ENCODE results near the gene RPL41. TPM values are rescaled to one million over a fixed set of nuclear protein-coding genes. Genes with fewer than 3 reads are reported as not detected.

Gene RPL41
- total and polyA plus RNA-seq, 9 of the 15 experiments (the other 6 are each of a cell fraction or from before 2014, with no cell fraction given) = 3,403 to 11,276 (median 5,604) TPM

DNA sequence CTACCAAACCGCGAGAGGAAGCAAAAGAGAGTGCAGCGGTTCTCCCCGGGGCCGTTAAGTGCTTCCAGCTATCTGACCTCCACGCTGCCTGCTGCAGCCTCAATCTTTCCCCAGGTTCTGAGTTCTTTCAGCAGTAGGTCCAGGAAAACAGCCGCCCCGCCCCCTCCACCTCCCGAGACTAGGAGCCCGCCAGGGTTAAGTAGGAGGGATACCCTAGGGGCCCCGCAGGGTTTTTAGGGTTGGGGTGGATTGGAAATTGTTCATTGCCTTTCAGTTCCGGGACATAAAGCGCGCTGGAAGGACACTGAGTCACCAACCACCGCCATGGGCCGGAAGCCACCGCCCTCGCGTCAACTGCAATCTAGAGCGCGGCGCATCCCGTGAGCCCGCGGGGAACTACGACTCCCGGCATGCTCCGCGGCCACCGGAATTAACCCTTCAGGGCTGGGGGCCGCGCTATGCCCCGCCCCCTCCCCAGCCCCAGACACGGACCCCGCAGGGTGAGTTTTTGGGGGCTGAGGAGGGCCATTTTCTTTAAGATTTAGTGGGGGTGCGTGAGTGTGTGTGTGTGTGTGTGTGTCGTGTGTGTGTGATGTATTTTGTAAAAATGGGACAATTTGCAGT, 35.8 kb downstream of the RPL41 start, which contains the start of gene MYL6B (continued):
- TF ChIP-seq ZNF311 (CRISPR knock-in tag; IDR thresholded peaks at IDR 0.05) (no peak), GTF2F1 (IDR thresholded peaks at IDR 0.05; ENCODE audit: low read depth, low read length) (no peak), PCBP2 (IDR thresholded peaks at IDR 0.05; ENCODE audit: low read depth, low read length, poor library complexity, severe bottlenecking) (no peak), ZNF668 (CRISPR knock-in tag; IDR thresholded peaks at IDR 0.05) (no peak), MYBL2 (IDR thresholded peaks at IDR 0.05; ENCODE audit: low read depth) (no peak), MYBL2 (CRISPR knock-in tag; IDR thresholded peaks at IDR 0.05; ENCODE audit: borderline replicate concordance) (no peak), CXXC5 (CRISPR knock-in tag; IDR thresholded peaks at IDR 0.05) (peak; percentile 84), EP400 (IDR thresholded peaks at IDR 0.05) (peak; percentile 89), POU5F1 (IDR thresholded peaks at IDR 0.05; ENCODE audit: borderline replicate concordance, low read depth, low read length, partially characterized antibody) (no peak), NFIX (CRISPR knock-in tag; IDR thresholded peaks at IDR 0.05; ENCODE audit: low read depth) (no peak), MEF2D (tag; conservative IDR thresholded peaks at IDR 0.05; ENCODE audit: low read depth) (no peak), ZNF551 (CRISPR knock-in tag; IDR thresholded peaks at IDR 0.05) (no peak), ZNF766 (CRISPR knock-in tag; conservative IDR thresholded peaks at IDR 0.05) (no peak), CBX1 (IDR thresholded peaks at IDR 0.05; ENCODE audit: low read depth) (no peak), PHF20 (IDR thresholded peaks at IDR 0.05; ENCODE audit: partially characterized antibody) (no peak), FOXK2 (conservative IDR thresholded peaks at IDR 0.05 in 1 of 2, IDR thresholded peaks at IDR 0.05 in 1 of 2; ENCODE audit: low read depth in 2 of 2) (peak; percentile 27 to 60; a peak in 3 of 4 replicates), ZNF384 (IDR thresholded peaks at IDR 0.05; ENCODE audit: low read depth, low read length) (no peak), SAFB (IDR thresholded peaks at IDR 0.05; ENCODE audit: borderline replicate concordance, low read depth, low read length) (no peak), KDM4B (IDR thresholded peaks at IDR 0.05; ENCODE audit: borderline replicate concordance in 2 of 2, low read depth in 1 of 2) (peak in 1 of 2 experiments; percentile 83; a peak in 2 of 4 replicates), ZNF354B (CRISPR knock-in tag; IDR thresholded peaks at IDR 0.05) (no peak), C11orf30 (IDR thresholded peaks at IDR 0.05; ENCODE audit: low read depth) (peak; percentile 37; the same call in 1 of the 2 replicates), TAF9B (IDR thresholded peaks at IDR 0.05; ENCODE audit: partially characterized antibody) (peak; percentile 66), COPS2 (conservative IDR thresholded peaks at IDR 0.05) (no peak), POLR2AphosphoS5 (IDR thresholded peaks at IDR 0.05; ENCODE audit: control insufficient read depth, insufficient read depth, low read depth, low read length) (peak; percentile 82), ZBTB8A (IDR thresholded peaks at IDR 0.05; ENCODE audit: partially characterized antibody) (no peak)
- TF ChIP-seq, protein P1, sequence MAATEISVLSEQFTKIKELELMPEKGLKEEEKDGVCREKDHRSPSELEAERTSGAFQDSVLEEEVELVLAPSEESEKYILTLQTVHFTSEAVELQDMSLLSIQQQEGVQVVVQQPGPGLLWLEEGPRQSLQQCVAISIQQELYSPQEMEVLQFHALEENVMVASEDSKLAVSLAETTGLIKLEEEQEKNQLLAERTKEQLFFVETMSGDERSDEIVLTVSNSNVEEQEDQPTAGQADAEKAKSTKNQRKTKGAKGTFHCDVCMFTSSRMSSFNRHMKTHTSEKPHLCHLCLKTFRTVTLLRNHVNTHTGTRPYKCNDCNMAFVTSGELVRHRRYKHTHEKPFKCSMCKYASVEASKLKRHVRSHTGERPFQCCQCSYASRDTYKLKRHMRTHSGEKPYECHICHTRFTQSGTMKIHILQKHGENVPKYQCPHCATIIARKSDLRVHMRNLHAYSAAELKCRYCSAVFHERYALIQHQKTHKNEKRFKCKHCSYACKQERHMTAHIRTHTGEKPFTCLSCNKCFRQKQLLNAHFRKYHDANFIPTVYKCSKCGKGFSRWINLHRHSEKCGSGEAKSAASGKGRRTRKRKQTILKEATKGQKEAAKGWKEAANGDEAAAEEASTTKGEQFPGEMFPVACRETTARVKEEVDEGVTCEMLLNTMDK (IDR thresholded peaks at IDR 0.05; ENCODE audit: borderline replicate concordance, insufficient read depth, low read depth, low read length, poor library complexity, severe bottlenecking) = no peak
- TF ChIP-seq, protein P2, sequence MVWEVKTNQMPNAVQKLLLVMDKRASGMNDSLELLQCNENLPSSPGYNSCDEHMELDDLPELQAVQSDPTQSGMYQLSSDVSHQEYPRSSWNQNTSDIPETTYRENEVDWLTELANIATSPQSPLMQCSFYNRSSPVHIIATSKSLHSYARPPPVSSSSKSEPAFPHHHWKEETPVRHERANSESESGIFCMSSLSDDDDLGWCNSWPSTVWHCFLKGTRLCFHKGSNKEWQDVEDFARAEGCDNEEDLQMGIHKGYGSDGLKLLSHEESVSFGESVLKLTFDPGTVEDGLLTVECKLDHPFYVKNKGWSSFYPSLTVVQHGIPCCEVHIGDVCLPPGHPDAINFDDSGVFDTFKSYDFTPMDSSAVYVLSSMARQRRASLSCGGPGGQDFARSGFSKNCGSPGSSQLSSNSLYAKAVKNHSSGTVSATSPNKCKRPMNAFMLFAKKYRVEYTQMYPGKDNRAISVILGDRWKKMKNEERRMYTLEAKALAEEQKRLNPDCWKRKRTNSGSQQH (CRISPR knock-in tag; IDR thresholded peaks at IDR 0.05) = peak; percentile 42; the same call in 1 of the 2 replicates

Measured in K562 (cell line).